Neutrophil (primary cell): ENCODE results near the gene ZNF418.
"Not testable (repeated sequence)": the region's sequence is repeated elsewhere in the genome, so short reads cannot be mapped to it uniquely, and the experiment has no call there.

ENCODE experiments used
- H3K27ac ChIP-seq: fragments of 200-600 bp; sonication (generic); 2 replicates; pipeline ENCODE4 v1.5.1; 2016; ENCODE audit warnings: mild to moderate bottlenecking, moderate library complexity
- H3K27me3 ChIP-seq: fragments of 200-600 bp; sonication (generic); 2 replicates; pipeline ENCODE4 v1.6.0; 2016; ENCODE audit warnings: mild to moderate bottlenecking
- H3K36me3 ChIP-seq: fragments of 200-600 bp; sonication (generic); 2 replicates; pipeline ENCODE4 v1.5.1; 2017
- H3K4me1 ChIP-seq, 2 experiments: fragments of 200-600 bp in 1 of 2; sonication (generic) in 1 of 2; 1 replicate in 1 of 2; 2 replicates in 1 of 2; pipeline versions ENCODE4 v1.5.1 to v1.6.1; 2013 to 2016; ENCODE audit warnings: low read depth in 1 of 2, low read length in 1 of 2, mild to moderate bottlenecking in 1 of 2, moderate library complexity in 1 of 2; ENCODE audit not compliant: control insufficient read depth in 1 of 2, insufficient read depth in 1 of 2
- H3K4me3 ChIP-seq, 2 experiments: fragments of 200-600 bp in 1 of 2; sonication (generic) in 1 of 2; 1 replicate in 1 of 2; 2 replicates in 1 of 2; pipeline ENCODE4 v1.5.1; 2013 to 2016; ENCODE audit warnings: low read depth in 1 of 2, low read length in 1 of 2, mild to moderate bottlenecking in 1 of 2, moderate library complexity in 1 of 2
- H3K9me3 ChIP-seq: fragments of 200-600 bp; sonication (generic); 2 replicates; pipeline ENCODE4 v1.5.1; 2016
- TF ChIP-seq, protein P1 (sequence below): fragments of 200-600 bp; sonication (generic); IDR thresholded peaks from 2 replicates; pipeline ENCODE4 v1.5.1; 2016; ENCODE audit warnings: antibody characterized with exemption

ZNF418 gene

GRCh38 chr19:57888560-57889231 lies 46.5 kb downstream of the ZNF418 start, which contains the start of gene ZNF814:
Gene ZNF814 (minus strand): TSS chr19:57889037. CDS start chr19:57888802, 235 bp downstream.
- Histone ChIP-seq H3K4me1 (peaks cover 7 to 15% of the 10 kb centered on the region in 2 experiments), H3K36me3 (no peaks in the 10 kb centered on the region), H3K27ac (no peak within 1 kb of the TSS), H3K27me3 (no peaks in the 10 kb centered on the region), H3K9me3 (no peaks in the 10 kb centered on the region), H3K4me3 (peak within 1 kb of the TSS; percentile 52 to 85)
- TF ChIP-seq, protein P1, sequence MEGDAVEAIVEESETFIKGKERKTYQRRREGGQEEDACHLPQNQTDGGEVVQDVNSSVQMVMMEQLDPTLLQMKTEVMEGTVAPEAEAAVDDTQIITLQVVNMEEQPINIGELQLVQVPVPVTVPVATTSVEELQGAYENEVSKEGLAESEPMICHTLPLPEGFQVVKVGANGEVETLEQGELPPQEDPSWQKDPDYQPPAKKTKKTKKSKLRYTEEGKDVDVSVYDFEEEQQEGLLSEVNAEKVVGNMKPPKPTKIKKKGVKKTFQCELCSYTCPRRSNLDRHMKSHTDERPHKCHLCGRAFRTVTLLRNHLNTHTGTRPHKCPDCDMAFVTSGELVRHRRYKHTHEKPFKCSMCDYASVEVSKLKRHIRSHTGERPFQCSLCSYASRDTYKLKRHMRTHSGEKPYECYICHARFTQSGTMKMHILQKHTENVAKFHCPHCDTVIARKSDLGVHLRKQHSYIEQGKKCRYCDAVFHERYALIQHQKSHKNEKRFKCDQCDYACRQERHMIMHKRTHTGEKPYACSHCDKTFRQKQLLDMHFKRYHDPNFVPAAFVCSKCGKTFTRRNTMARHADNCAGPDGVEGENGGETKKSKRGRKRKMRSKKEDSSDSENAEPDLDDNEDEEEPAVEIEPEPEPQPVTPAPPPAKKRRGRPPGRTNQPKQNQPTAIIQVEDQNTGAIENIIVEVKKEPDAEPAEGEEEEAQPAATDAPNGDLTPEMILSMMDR: peak; percentile 27

GRCh38 chr19:57888107-57888559 lies 47.1 kb downstream of the ZNF418 start:
- Histone ChIP-seq H3K4me3 (peak overlapping the region; percentile 52 to 85), H3K36me3 (no peaks in the 10 kb centered on the region), H3K27ac (no peak overlapping the region), H3K27me3 (no peaks in the 10 kb centered on the region), H3K9me3 (no peaks in the 10 kb centered on the region), H3K4me1 (peaks cover 7 to 15% of the 10 kb centered on the region in 2 experiments)
- TF ChIP-seq, protein P1: no peak

GRCh38 chr19:57887195-57887941 lies 47.8 kb downstream of the ZNF418 start:
- no peak overlapping the region for H3K4me3 ChIP-seq
- H3K27me3 ChIP-seq: no peaks in the 10 kb centered on the region
- TF ChIP-seq, protein P1: no peak
- peaks cover 7 to 15% of the 10 kb centered on the region in 2 experiments for H3K4me1 ChIP-seq
- no peak overlapping the region for H3K27ac ChIP-seq
- H3K36me3 ChIP-seq: no peaks in the 10 kb centered on the region
- no peaks in the 10 kb centered on the region for H3K9me3 ChIP-seq

- Histone ChIP-seq H3K36me3 (no peaks in the 10 kb centered on the region), H3K4me3 (no peak overlapping the region), H3K27ac (no peak overlapping the region), H3K9me3 (no peaks in the 10 kb centered on the region), H3K4me1 (peaks cover 7 to 15% of the 10 kb centered on the region in 2 experiments), H3K27me3 (no peaks in the 10 kb centered on the region)
- TF ChIP-seq, protein P1: no peak
These were observed 49.2 kb downstream of the ZNF418 start for GRCh38 chr19:57886046-57886445.

DNA sequence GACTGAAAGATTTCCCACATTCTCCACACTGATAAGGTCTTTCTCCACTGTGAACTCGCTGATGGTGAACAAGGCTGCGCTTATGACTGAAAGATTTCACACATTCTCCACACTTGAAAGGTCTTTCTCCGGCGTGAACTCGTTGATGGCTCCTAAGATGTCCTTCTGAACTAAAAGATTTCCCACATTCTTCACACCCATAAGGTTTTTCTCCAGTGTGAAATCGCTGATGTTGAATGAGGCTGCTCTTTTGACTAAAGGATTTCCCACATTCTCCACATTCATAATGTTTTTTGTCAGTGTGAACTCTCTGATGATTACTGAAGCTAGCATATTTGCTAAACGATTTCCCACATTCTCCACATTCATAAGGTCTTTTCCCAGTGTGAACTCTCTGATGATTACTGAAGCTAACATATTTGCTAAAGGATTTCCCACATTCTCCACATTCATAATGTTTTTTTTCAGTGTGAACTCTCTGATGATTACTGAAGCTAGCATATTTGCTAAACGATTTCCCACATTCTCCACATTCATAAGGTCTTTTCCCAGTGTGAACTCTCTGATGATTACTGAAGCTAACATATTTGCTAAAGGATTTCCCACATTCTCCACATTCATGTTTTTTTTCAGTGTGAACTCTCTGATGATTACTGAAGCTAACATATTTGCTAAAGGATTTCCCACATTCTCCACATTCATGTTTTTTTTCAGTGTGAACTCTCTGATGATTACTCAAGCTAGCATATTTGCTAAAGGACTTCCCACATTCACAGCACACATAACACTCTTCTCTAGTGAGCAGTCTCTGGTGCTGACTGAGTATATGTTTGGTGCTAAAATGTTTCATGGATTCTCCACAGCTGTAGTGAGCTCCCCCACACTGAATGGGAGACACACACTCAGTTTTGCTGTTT lies 61.1 kb downstream of the ZNF418 start:
- H3K9me3 ChIP-seq: peaks cover 22% of the 10 kb centered on the region
- not testable (repeated sequence) for H3K27ac ChIP-seq, H3K36me3 ChIP-seq, H3K4me1 ChIP-seq, H3K4me3 ChIP-seq, H3K27me3 ChIP-seq
